SU-DHL-6 (cell line): ENCODE data around the gene RAB4B.

Experiments used
- EZH2phosphoT487 ChIP-seq: fragments of 200-600 bp; sonication (generic), shearing (Covaris generic); conservative IDR thresholded peaks from 2 replicates; pipeline ENCODE4 v1.6.1; 2018; ENCODE audit warnings: mild to moderate bottlenecking, antibody characterized with exemption, low read length, moderate library complexity, mixed read lengths
- TF ChIP-seq, protein P1 (sequence below): fragments of 200-600 bp; sonication (generic); IDR thresholded peaks from one replicate; pipeline ENCODE4 v1.5.1; 2017; ENCODE audit warnings: antibody characterized with exemption, mild to moderate bottlenecking, low read length, moderate library complexity; ENCODE audit not compliant: insufficient read depth, poor library complexity, severe bottlenecking

DNA sequence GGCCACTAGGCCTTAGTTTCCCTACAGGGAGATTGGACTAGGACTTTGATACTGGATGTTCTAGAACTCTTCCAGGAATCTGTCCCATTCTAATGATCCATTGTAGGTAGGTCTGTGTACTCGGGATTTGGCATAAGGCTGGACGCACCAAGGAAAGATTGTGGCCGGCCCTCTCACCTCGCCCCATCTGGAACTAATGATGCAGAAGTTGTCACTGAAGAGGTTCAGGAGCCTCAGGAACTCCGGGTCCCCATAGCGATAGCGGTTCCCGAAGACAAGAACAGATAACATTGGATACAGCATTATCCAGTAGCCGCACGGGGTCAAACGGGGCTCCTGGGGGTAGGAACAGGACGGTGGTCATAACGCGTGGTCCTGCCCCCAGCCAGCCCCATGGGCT is 32.1 kb downstream of the RAB4B start:
- TF ChIP-seq, protein P1, sequence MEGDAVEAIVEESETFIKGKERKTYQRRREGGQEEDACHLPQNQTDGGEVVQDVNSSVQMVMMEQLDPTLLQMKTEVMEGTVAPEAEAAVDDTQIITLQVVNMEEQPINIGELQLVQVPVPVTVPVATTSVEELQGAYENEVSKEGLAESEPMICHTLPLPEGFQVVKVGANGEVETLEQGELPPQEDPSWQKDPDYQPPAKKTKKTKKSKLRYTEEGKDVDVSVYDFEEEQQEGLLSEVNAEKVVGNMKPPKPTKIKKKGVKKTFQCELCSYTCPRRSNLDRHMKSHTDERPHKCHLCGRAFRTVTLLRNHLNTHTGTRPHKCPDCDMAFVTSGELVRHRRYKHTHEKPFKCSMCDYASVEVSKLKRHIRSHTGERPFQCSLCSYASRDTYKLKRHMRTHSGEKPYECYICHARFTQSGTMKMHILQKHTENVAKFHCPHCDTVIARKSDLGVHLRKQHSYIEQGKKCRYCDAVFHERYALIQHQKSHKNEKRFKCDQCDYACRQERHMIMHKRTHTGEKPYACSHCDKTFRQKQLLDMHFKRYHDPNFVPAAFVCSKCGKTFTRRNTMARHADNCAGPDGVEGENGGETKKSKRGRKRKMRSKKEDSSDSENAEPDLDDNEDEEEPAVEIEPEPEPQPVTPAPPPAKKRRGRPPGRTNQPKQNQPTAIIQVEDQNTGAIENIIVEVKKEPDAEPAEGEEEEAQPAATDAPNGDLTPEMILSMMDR = no peak
- no peak for TF ChIP-seq EZH2phosphoT487
